ENCODE data around the gene HSPA12B.
A peak's percentile ranks its signal among the peaks of the same experiment; 100 is the strongest.

Gene HSPA12B

GRCh38 chr20:3767110-3767426 lies 34.6 kb downstream of the HSPA12B start:
- DNase-seq (ENCODE audit: low spot score) = peak; percentile 15

GRCh38 chr20:3767427-3768341 lies 35.2 kb downstream of the HSPA12B start, which contains the start of gene ADISSP:
Gene ADISSP, minus strand, starts transcription at chr20:3767753. Its CDS starts 7,653 bp downstream, at chr20:3760100.
- DNase-seq (ENCODE audit: low spot score) = peak; percentile 99

DNA sequence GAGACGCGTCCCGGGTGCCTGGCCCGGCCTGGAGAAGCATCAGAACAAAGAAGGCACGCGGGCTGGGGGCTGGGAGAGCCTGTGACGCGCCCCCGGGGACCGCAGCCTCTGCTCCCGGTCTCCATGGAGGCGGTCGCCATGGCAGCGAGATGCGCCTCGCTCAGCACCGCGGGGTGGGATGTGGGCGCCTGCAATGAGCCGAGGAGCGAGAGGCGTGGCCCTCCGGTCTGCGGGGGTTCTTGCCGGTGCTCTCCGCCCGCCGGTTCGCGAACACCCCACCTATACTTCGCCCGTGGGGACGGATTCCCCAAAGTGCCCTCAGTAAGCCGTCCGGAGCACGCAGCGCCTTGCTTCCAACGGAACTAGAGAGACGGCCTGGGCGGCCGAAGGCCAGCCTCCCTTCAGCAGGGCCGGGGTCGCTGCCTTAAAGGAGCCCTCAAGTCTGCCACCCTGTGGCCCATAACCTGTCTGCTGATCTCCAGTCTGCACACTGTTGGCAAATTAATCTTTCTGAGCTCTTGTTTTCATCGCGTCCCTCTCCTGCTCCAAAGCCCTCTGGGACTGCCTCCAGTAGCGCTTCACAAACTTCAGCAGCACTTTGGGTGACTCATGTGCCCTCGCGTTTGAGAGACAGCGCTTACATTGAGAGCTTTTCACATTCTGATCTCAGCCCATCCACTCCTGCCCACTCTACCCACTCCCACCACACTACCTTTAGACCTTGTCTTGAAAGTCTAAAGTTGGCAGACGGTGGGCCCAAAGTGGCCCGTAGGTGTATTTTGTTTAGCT lies 36.1 kb downstream of the HSPA12B start:
- DNase-seq (ENCODE audit: low spot score) = peak; percentile 85

GRCh38 chr20:3771552-3772058 lies 39.1 kb downstream of the HSPA12B start:
- DNase-seq (ENCODE audit: low spot score) = no peak

- DNase-seq (ENCODE audit: low spot score) = no peak
Measured at GRCh38 chr20:3775457-3776108, 43.1 kb downstream of the HSPA12B start.

DNA sequence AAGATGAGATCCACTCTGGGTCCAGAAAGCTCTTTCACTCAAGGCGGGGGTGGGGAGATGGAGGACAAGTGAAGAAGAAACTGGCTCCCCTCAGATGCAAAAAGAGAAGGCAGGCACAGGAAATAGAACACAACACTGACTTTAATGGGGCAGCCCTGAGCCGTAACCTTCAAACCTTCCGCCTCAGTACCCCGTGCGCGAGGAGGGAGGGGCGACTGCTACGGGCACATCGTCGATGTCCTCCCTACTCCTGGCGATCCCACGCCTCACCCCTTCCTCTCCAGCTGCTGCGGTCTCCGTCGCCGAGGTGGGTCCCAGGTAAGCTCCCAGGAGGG lies 44.9 kb downstream of the HSPA12B start:
- DNase-seq (ENCODE audit: low spot score) = no peak

GRCh38 chr20:3777716-3778629 lies 45.5 kb downstream of the HSPA12B start:
- peak; percentile 83 for DNase-seq (ENCODE audit: low spot score)

- no peak for DNase-seq (ENCODE audit: low spot score)
Measured at GRCh38 chr20:3778976-3779375, 46.5 kb downstream of the HSPA12B start.

GRCh38 chr20:3781153-3781910 lies 48.8 kb downstream of the HSPA12B start, which contains the start of gene SPEF1:
Gene SPEF1, minus strand, starts transcription at chr20:3781448. Its CDS starts 161 bp downstream, at chr20:3781287.
- DNase-seq (ENCODE audit: low spot score) = peak; percentile 91

GRCh38 chr20:3782597-3782996 lies 50.1 kb downstream of the HSPA12B start:
- DNase-seq (ENCODE audit: low spot score) = no peak

- DNase-seq (ENCODE audit: low spot score) = no peak
Measured at GRCh38 chr20:3783068-3783489, 50.6 kb downstream of the HSPA12B start.

- DNase-seq (ENCODE audit: low spot score) = no peak
Measured at GRCh38 chr20:3783511-3784195, 51.2 kb downstream of the HSPA12B start.

DNA sequence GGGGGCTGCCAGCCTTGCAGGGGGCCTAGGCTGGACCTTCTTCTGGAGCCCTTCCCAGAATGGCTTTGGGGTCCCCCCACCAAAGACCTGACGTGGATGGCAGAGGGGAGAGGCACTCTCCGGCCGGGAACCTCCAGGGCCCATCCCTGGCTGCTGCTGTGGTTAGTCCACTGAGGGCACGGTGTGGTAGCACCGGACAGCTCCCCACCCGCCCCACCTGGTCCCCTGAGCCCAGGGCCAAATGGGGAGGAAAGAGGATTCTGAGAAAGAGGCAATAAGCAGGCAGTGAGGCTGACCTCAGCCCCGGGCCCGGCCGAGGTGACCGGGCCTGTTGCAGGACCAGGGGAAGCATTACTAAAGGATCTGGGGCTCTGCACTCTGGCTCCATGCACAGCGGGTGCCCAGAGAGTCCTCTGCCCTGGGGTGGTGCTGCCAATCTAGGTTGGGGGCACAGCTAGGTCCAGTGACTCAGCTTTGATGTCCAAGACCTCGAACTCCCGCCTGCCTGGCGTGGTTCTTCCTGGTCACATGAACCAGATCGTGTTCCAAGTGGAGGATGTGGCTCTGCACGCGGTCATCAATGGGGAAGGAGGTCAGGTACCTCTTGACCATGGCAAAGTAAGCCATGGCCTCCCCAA lies 51.9 kb downstream of the HSPA12B start:
- no peak for DNase-seq (ENCODE audit: low spot score)

- no peak for DNase-seq (ENCODE audit: low spot score)
Measured at GRCh38 chr20:3784863-3785239, 52.4 kb downstream of the HSPA12B start.

- no peak for DNase-seq (ENCODE audit: low spot score)
Measured at GRCh38 chr20:3785240-3786125, 53.0 kb downstream of the HSPA12B start.

DNA sequence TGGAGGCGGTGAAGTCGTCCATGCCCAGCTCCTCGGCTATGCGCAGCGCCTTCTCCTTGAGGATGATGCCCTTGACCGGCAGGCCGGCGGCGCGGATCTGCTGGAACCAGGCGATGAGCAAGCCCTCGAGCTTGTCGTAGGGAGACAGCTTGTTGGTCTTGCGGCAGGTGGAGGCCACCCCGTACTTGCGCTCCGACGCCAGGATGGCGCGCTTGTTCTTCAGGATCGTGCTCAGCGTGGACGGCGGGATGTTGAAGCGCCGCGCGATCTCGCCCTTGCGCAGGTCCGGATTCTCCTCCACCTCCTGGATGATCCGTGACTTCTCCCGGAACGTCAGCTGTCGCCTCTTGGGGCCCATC lies 53.6 kb downstream of the HSPA12B start:
- peak; percentile 38 for DNase-seq (ENCODE audit: low spot score)

- peak; percentile 96 for DNase-seq (ENCODE audit: low spot score)
Measured at GRCh38 chr20:3786665-3787323, 54.3 kb downstream of the HSPA12B start, which contains the start of gene CENPB. Gene CENPB, minus strand, starts transcription at chr20:3786740. Its CDS starts 257 bp downstream, at chr20:3786483.
